T-helper 2 cell treated with Interferon-gamma antibody and Interleukin-4, amounts not matched to agents 5 μg/mL and 100 μg/mL, for 36 hours (primary cell): ENCODE data around the gene CALCR.

ENCODE experiments used
- DNase-seq: peaks from one replicate; pipeline ENCODE4 v3.0.0; 2021; ENCODE audit warnings: low spot score
- H3K27ac Mint-ChIP-seq: one replicate; pipeline ENCODE4 v1.8.0; 2021; ENCODE audit warnings: mild to moderate bottlenecking, mixed read lengths
- H3K27me3 Mint-ChIP-seq: one replicate; pipeline ENCODE4 v1.8.0; 2021; ENCODE audit warnings: low read depth, mixed read lengths
- H3K36me3 Mint-ChIP-seq: one replicate; pipeline ENCODE4 v1.8.0; 2021; ENCODE audit warnings: low read depth, mixed read lengths
- H3K4me1 Mint-ChIP-seq: one replicate; pipeline ENCODE4 v1.8.0; 2021; ENCODE audit warnings: low read depth, mixed read lengths
- H3K4me3 Mint-ChIP-seq: one replicate; pipeline ENCODE4 v1.8.0; 2022; ENCODE audit warnings: mild to moderate bottlenecking, moderate library complexity, mixed read lengths
- H3K9me3 Mint-ChIP-seq: one replicate; pipeline ENCODE4 v1.8.0; 2021; ENCODE audit warnings: mixed read lengths

The CALCR gene

DNA sequence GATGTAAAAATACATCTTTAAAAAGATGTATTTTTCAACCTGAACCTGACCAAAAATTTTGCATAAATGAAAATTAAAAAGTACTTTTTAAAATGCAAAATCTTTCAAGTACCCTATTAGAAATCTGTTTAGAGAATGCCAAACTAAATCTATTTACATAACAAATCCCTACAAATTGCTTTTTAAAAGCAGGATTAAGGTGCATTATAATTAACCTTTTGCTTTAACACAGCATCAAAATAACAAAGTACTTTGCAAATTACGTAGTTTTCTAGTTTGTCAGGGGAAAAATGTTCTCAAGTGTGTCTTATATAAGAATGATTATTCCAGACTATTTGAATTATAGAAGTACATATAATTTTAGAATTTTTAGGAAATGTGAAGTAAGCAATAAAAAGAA is 181.5 kb downstream of the CALCR start:
- no peaks in the 10 kb centered on the region for H3K36me3 Mint-ChIP-seq
- no peak for DNase-seq
- peaks cover 2% of the 10 kb centered on the region for H3K4me1 Mint-ChIP-seq
- no peak overlapping the region for H3K4me3 Mint-ChIP-seq
- no peaks in the 10 kb centered on the region for H3K9me3 Mint-ChIP-seq
- no peak overlapping the region for H3K27ac Mint-ChIP-seq
- peaks cover 3% of the 10 kb centered on the region for H3K27me3 Mint-ChIP-seq

DNA sequence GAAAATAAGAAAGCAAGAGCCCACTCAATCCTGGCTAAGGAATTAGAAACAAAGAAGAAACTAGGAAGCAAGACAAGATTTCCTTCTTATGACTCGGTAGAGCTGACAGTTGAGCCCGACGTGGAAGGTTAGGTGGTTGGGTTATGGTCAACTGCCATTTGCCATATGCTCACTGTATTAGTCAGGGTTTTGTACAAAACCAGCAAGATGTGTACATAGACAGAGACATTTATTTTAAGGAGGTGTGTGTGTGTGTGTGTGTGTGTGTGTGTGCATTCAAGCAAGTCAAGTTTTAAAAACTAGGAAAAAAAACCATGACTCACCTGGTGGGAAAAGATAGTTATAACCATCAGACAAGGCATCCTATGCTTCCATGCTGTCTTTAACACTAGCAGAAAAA is 183.9 kb downstream of the CALCR start:
- Mint-ChIP-seq H3K27me3 (peaks cover 5% of the 10 kb centered on the region), H3K4me1 (peaks cover 2% of the 10 kb centered on the region), H3K9me3 (no peaks in the 10 kb centered on the region), H3K27ac (no peak overlapping the region), H3K4me3 (no peak overlapping the region), H3K36me3 (no peaks in the 10 kb centered on the region)
- DNase-seq = no peak

DNA sequence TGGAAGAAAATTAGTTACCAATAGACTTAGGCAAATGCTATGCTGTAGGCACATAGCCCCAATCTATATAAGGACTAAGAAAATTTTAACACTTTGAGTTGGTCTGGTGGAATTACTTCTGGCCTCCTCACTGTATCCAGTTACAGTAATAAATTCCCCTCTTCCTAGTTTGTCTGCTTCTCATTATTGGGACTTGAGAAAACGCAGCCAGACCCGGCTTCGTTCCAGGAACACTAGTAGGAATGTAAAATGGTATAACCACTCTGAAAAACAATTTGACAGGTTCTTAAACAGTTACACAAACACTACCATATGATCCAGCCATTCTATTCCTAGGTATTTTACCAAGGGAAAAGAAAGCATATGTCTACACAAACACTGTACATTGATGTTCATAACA is 192.2 kb downstream of the CALCR start:
- Mint-ChIP-seq H3K36me3 (no peaks in the 10 kb centered on the region), H3K27me3 (peaks cover 5% of the 10 kb centered on the region), H3K9me3 (no peaks in the 10 kb centered on the region)

DNA sequence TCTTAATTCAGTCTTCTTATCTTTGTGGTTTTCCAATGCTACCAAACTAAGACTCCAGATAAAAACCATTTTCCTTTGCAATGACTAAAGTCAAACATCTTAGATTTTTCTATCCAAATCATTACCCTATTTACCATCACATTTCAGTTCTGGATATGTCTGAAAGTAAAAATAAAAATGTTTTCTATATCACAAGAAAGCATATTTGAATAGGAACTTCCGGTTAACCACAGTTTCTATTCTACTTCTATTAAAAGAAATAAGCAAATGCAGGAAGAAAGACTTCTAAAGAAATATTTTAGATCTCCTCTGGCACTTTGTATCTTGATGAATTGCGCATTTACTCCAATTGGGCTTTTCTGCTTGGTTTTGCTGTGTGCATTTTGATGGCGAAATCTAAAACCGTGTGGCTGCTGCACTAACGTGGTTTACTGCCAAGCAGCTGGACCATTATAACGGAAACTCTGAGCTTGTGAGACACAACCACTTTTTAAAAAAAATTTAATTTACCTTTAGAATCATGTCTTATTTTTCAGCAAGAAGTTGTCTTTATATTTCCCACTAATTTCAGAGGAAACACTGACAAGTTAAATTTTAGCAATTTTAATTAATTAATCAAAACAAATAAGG is 196.3 kb downstream of the CALCR start:
- Mint-ChIP-seq H3K9me3 (no peaks in the 10 kb centered on the region), H3K27me3 (peaks cover 10% of the 10 kb centered on the region), H3K4me1 (no peaks in the 10 kb centered on the region), H3K36me3 (no peaks in the 10 kb centered on the region), H3K4me3 (no peak overlapping the region), H3K27ac (no peak overlapping the region)
- no peak for DNase-seq

More for the DNA sequence above, 192.2 kb downstream of the CALCR start:
- H3K4me3 Mint-ChIP-seq = no peak overlapping the region
- H3K4me1 Mint-ChIP-seq = no peaks in the 10 kb centered on the region
- DNase-seq = no peak
- no peak overlapping the region for H3K27ac Mint-ChIP-seq

DNA sequence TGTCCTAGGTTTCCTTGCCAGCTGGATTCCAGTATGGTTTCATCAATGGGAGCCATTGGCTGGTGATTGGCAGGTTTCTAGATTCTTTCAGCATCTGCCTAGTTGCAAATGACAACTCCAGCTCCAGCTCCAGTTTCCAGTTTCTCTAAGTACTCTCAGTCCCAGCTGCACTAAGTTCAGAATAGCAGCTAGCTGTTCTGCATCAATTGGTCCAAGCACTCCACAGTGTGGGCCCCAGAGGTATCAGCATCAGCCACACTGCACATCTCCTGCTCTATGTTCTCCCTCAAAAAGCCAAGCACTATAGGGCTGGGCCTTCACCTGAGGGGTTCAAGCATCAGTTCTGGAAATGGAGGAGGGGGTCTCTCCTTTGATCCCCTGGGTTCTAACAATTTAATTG is 198.9 kb downstream of the CALCR start:
- Mint-ChIP-seq H3K4me3 (no peak overlapping the region), H3K27me3 (peaks cover 10% of the 10 kb centered on the region), H3K4me1 (no peaks in the 10 kb centered on the region), H3K9me3 (no peaks in the 10 kb centered on the region), H3K27ac (no peak overlapping the region), H3K36me3 (no peaks in the 10 kb centered on the region)
- no peak for DNase-seq
